ENCODE data around the gene DGKD. TPM values are rescaled to one million over a fixed set of nuclear protein-coding genes. Genes with fewer than 3 reads are reported as not detected.
A peak's percentile ranks its signal among the peaks of the same experiment; 100 is the strongest.
"Not testable (repeated sequence)": the region's sequence is repeated elsewhere in the genome, so short reads cannot be mapped to it uniquely, and the experiment has no call there.

The DGKD gene
- total RNA-seq, 6 donors from 2014 or later = 50.0 to 141 (median 75.6) TPM

- WGBS, 2 donors = 70 to 71% methylated on average over 13 of the region's 13 CpGs
- no peaks in the 10 kb centered on the region for H3K27me3 ChIP-seq
- peaks cover 19 to 49% (median 34%) of the 10 kb centered on the region in 4 donors for H3K4me1 ChIP-seq
- TF ChIP-seq POLR2AphosphoS5 (IDR thresholded peaks at IDR 0.05) (no peak), EP300 (IDR thresholded peaks at IDR 0.05) (no peak), POLR2A (IDR thresholded peaks at IDR 0.05) (no peak)
- TF ChIP-seq, protein P1, sequence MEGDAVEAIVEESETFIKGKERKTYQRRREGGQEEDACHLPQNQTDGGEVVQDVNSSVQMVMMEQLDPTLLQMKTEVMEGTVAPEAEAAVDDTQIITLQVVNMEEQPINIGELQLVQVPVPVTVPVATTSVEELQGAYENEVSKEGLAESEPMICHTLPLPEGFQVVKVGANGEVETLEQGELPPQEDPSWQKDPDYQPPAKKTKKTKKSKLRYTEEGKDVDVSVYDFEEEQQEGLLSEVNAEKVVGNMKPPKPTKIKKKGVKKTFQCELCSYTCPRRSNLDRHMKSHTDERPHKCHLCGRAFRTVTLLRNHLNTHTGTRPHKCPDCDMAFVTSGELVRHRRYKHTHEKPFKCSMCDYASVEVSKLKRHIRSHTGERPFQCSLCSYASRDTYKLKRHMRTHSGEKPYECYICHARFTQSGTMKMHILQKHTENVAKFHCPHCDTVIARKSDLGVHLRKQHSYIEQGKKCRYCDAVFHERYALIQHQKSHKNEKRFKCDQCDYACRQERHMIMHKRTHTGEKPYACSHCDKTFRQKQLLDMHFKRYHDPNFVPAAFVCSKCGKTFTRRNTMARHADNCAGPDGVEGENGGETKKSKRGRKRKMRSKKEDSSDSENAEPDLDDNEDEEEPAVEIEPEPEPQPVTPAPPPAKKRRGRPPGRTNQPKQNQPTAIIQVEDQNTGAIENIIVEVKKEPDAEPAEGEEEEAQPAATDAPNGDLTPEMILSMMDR (IDR thresholded peaks at IDR 0.05) = no peak
- peaks cover 0 to 21% (median 9%) of the 10 kb centered on the region in 4 donors for H3K36me3 ChIP-seq
- peak in 1 of 2 donors; percentile 38 for ATAC-seq (ENCODE audit: low FRiP score in 2 of 2)
- peak overlapping the region; percentile 22 to 81 (median 66) for H3K27ac ChIP-seq
- no peak for DNase-seq
- peak overlapping the region in 2 of 4 donors; percentile 11 to 23 for H3K4me3 ChIP-seq
- no peaks in the 10 kb centered on the region for H3K9me3 ChIP-seq
These were observed 32.9 kb downstream of the DGKD start for GRCh38 chr2:233387225-233387624.

DNA sequence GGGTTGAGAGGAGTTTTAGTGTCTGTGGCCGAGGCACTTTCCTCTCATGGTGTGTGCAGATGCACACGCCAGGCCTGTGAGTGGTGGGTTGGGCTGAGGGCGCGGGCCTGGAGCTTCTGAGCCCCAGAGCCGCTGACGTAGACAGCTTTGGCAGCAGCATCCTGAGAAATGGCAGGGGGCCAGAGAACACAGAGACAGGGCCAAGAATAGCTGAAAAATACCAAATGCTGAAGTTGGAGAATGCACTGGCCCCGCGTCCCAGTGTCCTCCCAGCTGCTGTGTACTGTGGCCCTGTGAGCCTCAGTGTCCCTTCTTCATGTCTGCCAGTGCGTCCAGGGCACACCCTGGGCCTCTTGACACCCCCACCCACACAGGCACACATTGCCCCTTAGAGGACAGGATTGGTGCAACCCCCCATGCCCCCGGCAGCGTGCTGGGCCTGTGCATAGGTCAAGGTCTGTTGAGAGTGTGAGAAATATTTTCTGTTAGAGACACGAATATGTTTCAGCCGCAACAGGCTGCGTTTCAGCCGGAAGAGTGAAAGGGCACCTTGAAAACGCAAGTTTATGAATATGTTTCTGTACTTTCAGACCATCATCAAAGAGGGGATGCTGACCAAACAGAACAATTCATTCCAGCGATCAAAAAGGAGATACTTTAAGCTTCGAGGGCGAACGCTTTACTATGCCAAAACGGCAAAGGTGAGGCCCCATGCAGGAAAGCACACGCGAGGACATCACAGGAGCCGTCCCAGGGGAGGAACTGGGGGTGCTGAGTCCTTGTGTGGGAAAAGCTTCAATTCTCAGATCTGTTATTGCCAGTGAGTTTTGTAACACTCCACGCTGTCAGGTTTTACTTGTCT lies 33.6 kb downstream of the DGKD start:
- peaks cover 19 to 49% (median 34%) of the 10 kb centered on the region in 4 donors for H3K4me1 ChIP-seq
- TF ChIP-seq EP300 (IDR thresholded peaks at IDR 0.05) (no peak), POLR2AphosphoS5 (IDR thresholded peaks at IDR 0.05) (peak; percentile 13 to 53), POLR2A (IDR thresholded peaks at IDR 0.05) (peak in 1 of 4 donors; percentile 39)
- TF ChIP-seq, protein P1 (IDR thresholded peaks at IDR 0.05) = no peak
- WGBS, 2 donors = 61 to 62% methylated on average over 20 to 25 of the region's 25 CpGs
- peak overlapping the region in 2 of 4 donors; percentile 11 to 23 for H3K4me3 ChIP-seq
- ATAC-seq (ENCODE audit: low FRiP score in 2 of 2) = peak; percentile 92 to 95
- H3K27me3 ChIP-seq = no peaks in the 10 kb centered on the region
- DNase-seq = peak; percentile 79 to 81
- peaks cover 0 to 28% (median 11%) of the 10 kb centered on the region in 4 donors for H3K36me3 ChIP-seq
- H3K9me3 ChIP-seq = no peaks in the 10 kb centered on the region
- peak overlapping the region; percentile 22 to 81 (median 66) for H3K27ac ChIP-seq

GRCh38 chr2:233389601-233390125 lies 35.4 kb downstream of the DGKD start:
- Histone ChIP-seq H3K4me3 (no peak overlapping the region), H3K9me3 (no peaks in the 10 kb centered on the region), H3K4me1 (peaks cover 19 to 39% (median 33%) of the 10 kb centered on the region in 4 donors), H3K36me3 (peaks cover 0 to 37% (median 11%) of the 10 kb centered on the region in 4 donors), H3K27ac (no peak overlapping the region), H3K27me3 (no peaks in the 10 kb centered on the region)
- TF ChIP-seq POLR2A (IDR thresholded peaks at IDR 0.05) = no peak
- no peak for TF ChIP-seq POLR2AphosphoS5 (IDR thresholded peaks at IDR 0.05)
- TF ChIP-seq EP300 (IDR thresholded peaks at IDR 0.05) = no peak
- TF ChIP-seq, protein P1 (IDR thresholded peaks at IDR 0.05) = no peak
- ATAC-seq (ENCODE audit: low FRiP score in 2 of 2) (no peak), DNase-seq (no peak)
- WGBS, 2 donors = 91 to 92% methylated on average over 8 of the region's 8 CpGs

DNA sequence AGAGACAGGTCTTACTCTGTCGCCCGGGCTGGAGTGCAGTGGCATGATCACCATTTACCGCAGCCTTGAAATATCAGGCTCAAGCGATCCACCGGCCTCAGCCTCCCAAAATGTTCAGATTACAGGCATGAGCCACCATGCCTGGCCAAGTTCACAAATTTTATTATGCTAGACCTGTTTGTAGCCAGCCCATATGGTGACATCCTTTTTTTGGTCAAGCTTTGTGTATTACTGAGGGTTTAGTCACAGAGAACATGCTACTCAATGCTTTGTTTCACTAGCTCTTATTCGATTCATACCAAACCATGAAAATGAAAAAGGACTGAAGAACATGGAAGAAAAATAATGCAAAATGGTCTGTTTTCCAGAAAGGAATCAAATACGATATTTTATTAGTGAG lies 41.4 kb downstream of the DGKD start:
- Histone ChIP-seq H3K27me3 (no peaks in the 10 kb centered on the region), H3K4me3 (no peak overlapping the region), H3K9me3 (no peaks in the 10 kb centered on the region), H3K4me1 (no peaks in the 10 kb centered on the region), H3K27ac (no peak overlapping the region), H3K36me3 (peaks cover 0 to 46% (median 14%) of the 10 kb centered on the region in 4 donors)
- WGBS, 2 donors = 95 to 97% methylated on average over 7 of the region's 7 CpGs
- TF ChIP-seq, protein P1 (IDR thresholded peaks at IDR 0.05) = no peak
- TF ChIP-seq POLR2AphosphoS5 (IDR thresholded peaks at IDR 0.05) = no peak
- TF ChIP-seq EP300 (IDR thresholded peaks at IDR 0.05) = no peak
- DNase-seq = no peak
- no peak for ATAC-seq (ENCODE audit: low FRiP score in 2 of 2)

DNA sequence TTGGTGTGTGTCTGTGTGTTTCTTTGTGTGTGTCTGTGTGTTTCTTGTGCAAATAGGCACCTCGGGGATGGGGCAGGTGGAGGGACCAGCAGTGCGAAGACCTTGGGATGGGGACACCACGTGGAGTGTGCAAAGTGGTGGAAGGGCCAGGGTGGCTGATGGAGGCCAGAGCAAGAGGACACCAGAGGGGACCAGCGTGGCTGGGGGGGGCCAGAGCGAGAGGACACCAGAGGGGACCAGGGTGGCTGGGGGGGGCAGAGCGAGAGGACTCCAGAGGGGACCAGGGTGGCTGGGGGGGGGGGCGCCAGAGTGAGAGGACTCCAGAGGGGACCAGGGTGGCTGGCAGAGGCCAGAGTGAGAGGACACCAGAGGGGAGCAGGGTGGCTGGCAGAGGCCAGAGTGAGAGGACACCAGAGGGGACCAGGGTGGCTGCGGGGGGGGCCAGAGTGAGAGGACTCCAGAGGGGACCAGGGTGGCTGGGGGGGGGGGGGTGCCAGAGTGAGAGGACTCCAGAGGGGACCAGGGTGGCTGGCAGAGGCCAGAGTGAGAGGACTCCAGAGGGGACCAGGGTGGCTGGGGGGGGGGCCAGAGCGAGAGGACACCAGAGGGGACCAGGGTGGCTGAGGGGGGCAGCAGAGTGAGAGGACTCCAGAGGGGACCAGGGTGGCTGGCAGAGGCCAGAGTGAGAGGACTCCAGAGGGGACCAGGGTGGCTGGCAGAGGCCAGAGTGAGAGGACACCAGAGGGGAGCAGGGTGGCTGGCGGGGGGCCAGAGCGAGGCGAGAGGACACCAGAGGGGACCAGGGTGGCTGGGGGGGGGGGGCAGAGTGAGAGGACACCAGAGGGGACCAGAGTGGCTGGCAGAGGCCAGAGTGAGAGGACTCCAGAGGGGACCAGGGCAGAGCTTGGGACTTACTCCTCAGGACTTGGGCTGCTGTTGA lies 42.7 kb downstream of the DGKD start:
- not testable (repeated sequence) for H3K4me1 ChIP-seq; H3K27ac ChIP-seq; ATAC-seq (ENCODE audit: low FRiP score in 2 of 2); H3K9me3 ChIP-seq; H3K4me3 ChIP-seq; H3K27me3 ChIP-seq
- peak in 1 of 2 donors; percentile 64 for DNase-seq
- 90 to 92% methylated on average over 7 to 9 of the region's 12 CpGs for WGBS, 2 donors
- H3K36me3 ChIP-seq = peaks cover 0 to 42% (median 12%) of the 10 kb centered on the region in 4 donors
